PC-9 (cell line): ENCODE results near the gene CACNA1E.

ENCODE experiments used
- CTCF ChIP-seq: fragments of 200-600 bp; sonication (generic); conservative IDR thresholded peaks from 2 replicates; pipeline ENCODE4 v1.6.1; 2017; ENCODE audit warnings: mixed run types, antibody characterized with exemption, mild to moderate bottlenecking, moderate library complexity
- EZH2 ChIP-seq: fragments of 200-600 bp; sonication (generic); IDR thresholded peaks from 2 replicates; pipeline ENCODE4 v1.8.0; 2017; ENCODE audit warnings: antibody characterized with exemption, low read depth

GRCh38 chr1:181538836-181539235 lies 55.5 kb downstream of the CACNA1E start:
- TF ChIP-seq CTCF, result no peak
- TF ChIP-seq EZH2, result no peak
